Eye (tissue), 1 donor: ENCODE results near the gene SPATC1L.
"Not testable (repeated sequence)": the region's sequence is repeated elsewhere in the genome, so short reads cannot be mapped to it uniquely, and the experiment has no call there.

Experiments used
- DNase-seq: peaks from one replicate; pipeline ENCODE4 v3.0.0-alpha.2; 2015

SPATC1L gene

DNA sequence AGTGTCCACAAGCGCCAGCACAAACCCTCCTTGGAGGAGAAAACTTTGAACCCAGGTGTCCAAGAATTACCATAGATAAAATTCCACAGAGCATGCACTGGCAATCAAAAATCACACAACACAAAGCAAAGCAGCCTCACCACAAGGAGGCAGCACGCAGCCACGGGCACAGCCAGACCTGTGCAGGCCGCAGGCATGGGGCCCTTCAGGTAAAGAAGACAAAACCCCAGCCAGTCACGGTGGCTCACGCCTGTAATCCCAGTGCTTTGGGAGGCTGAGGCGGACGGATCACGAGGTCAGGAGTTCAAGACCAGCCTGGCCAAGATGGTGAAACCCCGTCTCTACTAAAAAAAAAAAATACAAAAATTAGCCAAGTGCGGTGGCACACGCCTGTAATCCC lies 36.8 kb downstream of the SPATC1L start:
- not testable (repeated sequence) for DNase-seq

- DNase-seq: no peak
Observed at GRCh38 chr21:46146856-46147255, 37.4 kb downstream of the SPATC1L start.

GRCh38 chr21:46145840-46146691 lies 38.2 kb downstream of the SPATC1L start:
- DNase-seq: no peak

- DNase-seq: no peak
Observed at GRCh38 chr21:46145159-46145839, 39.0 kb downstream of the SPATC1L start.

DNA sequence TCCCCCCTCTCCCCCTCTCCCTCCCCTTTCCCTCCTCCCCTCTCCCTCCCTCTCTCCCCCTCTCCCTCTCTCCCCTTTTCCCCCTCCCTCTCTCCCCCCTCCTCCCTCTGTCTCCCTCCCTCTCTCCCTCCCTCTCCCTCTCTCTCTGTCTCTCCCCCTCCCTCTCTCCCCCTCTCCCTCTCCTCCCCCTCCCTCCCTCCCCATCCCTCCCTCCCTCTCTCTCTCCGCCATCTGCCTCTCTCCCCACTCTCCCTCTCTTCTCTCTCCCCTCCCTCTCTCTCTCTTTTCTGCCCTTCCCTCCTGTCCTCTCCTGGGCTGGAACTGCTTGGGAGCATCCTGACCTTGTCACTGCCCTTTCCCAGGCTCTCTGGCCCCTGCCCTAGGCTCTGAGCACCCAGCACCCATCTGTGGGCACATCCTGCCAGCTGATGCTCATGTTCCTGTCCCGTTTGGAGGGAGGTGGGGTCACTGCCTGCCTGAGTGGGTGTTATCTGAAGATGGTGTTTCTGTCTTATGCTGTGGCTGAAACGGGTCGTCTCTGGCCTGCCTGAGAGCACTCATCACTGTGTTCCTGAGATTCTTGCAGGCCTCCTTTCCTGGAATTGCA lies 39.7 kb downstream of the SPATC1L start:
- no peak for DNase-seq

DNA sequence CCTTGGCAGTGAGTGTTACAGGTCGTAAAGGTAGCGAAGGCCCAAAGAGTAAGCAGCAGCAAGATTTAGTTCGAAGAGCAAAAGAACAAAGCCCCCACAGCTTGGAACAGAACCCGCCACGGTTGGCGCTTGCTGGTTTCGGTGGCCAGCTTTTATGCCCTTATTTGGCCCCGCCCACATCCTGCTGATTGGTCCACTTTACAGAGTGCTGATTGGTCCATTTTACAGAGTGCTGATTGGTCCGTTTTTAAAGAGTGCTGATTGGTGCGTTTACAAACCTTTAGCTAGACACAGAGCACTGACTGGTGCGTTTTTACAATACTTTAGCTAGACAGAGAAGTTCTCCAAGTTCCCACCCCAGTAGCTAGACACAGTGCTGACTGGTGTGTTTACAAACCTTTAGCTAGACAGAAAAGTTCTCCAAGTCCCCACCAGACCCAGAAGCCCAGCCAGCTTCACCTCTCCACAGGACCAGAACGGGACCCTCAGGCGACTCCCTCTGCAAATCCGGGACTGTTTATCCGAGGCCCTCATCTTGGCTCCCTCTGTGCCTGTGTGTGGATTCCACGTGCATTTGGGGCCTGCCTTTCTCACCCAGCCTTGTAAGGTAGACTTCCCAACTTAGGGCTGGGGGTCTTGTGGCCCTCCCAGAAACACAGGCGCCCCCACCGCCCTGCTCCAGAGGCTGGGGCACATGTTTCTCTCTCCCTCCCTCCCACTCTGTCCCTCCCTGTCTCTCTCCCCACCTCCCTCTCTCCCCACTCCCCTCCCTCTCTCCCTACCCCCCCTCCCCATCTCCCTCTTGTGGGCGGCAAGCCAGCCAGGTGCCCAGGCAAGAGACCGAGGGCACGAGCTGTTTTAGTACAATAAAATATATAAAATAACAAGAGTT lies 41.4 kb downstream of the SPATC1L start:
- DNase-seq: no peak

GRCh38 chr21:46141767-46142581 lies 42.3 kb downstream of the SPATC1L start:
- no peak for DNase-seq

DNA sequence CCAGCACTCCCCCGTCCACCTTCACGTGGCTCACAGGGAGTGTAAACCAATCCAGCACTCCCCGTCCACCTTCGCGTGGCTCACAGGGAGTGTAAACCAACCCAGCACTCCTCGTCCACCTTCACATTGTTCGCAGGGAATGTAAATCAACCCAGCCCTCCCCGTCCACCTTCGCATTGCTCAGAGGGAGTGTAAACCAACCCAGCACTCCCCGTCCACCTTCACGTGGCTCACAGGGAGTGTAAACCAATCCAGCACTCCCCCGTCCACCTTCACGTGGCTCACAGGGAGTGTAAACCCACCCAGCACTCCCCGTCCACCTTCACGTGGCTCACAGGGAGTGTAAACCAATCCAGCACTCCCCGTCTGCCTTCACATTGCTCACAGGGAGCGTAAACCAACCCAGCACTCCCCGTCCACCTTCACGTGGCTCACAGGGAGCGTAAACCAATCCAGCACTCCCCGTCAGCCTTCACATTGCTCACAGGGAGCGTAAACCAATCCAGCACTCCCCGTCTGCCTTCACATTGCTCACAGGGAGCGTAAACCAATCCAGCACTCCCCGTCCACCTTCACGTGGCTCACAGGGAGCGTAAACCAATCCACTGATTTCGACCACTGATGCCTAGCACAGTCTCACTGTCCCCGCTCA lies 43.8 kb downstream of the SPATC1L start:
- not testable (repeated sequence) for DNase-seq

GRCh38 chr21:46139686-46140085 lies 44.6 kb downstream of the SPATC1L start:
- DNase-seq: no peak

GRCh38 chr21:46138383-46138970 lies 45.8 kb downstream of the SPATC1L start:
- no peak for DNase-seq

DNA sequence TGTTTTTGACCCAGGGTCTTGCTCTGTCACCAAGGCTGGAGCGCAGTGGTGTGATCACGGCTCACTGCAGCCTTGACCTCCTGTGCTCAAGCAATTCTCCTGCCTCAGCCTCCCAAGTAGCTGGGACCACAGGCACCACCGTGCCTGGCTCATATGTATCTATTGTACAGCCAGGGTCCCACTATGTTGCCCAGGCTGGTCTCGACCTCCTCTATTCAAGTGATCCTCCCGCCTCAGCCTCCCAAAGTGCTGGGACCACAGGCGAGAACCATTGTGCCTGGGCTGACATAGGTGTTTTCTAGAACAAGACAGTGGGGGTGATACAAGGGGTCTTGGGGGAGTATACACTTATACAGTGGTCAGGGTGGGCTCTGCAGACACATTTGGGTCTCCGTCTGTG lies 46.4 kb downstream of the SPATC1L start:
- no peak for DNase-seq

DNA sequence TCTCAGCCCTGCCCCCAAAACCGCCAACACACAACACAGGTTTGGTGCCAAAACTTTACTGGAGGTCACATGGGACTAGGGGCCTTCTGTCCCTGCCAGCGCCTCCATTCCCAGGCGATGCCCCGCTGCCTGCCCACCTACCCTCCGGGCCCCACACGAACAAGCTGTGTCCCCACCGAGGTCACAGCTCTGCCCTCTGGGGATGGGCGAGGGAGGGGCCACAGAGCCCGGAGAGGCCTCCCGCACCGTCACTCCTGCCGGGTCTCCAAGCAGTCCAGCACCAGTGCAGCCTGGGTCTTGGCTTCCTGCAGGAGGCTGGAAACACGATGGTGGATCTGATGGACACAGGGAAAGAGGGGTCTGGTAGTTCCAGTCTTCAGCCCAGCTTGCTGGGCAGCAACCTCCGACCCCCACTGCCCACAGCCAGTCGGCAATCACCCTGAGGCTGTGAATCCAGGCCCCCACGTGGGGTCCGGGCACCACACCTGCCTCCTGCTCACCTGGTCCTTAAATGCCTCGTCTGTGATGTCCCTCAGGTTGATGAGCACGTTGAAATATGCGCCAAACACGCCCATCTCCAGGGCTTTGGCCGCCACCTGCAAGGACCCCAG lies 47.4 kb downstream of the SPATC1L start:
- no peak for DNase-seq

DNA sequence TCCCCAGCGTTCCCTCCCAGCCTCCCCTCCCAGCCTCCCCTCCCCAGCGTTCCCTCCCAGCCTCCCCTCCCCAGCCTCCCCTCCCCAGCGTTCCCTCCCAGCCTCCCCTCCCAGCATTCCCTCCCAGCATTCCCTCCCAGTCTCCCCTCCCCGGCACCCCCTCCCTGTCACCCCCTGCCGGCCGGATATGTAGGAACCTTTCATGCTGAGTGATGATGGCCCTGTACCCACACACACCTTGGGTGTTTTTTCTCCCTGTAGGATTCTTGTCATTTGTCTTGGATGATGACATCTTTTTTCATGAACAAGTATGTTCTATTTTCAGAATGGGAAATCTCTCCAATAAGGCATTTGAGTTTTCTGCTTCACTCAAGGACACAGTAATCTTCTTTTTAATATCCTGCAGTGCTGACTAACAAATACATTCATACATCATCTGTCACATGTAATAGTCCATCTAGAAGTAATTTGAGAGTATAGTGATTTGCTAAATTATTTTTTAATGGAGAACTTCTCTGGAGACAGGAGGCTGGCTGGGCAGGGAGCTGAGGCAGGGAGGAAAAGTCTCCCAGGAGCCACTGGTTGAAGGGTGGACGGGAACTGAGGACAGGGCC lies 48.4 kb downstream of the SPATC1L start:
- no peak for DNase-seq

DNA sequence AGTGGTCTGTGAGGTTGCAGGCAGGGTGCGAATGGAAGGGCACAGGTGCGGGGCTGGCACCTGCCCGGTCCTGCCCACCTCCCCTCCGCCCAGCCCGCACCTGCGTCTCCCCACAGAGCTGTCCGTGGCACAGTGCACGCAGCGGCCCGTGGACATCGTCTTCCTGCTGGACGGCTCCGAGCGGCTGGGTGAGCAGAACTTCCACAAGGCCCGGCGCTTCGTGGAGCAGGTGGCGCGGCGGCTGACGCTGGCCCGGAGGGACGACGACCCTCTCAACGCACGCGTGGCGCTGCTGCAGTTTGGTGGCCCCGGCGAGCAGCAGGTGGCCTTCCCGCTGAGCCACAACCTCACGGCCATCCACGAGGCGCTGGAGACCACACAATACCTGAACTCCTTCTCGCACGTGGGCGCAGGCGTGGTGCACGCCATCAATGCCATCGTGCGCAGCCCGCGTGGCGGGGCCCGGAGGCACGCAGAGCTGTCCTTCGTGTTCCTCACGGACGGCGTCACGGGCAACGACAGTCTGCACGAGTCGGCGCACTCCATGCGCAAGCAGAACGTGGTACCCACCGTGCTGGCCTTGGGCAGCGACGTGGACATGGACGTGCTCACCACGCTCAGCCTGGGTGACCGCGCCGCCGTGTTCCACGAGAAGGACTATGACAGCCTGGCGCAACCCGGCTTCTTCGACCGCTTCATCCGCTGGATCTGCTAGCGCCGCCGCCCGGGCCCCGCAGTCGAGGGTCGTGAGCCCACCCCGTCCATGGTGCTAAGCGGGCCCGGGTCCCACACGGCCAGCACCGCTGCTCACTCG lies 52.2 kb downstream of the SPATC1L start:
- DNase-seq: no peak

DNA sequence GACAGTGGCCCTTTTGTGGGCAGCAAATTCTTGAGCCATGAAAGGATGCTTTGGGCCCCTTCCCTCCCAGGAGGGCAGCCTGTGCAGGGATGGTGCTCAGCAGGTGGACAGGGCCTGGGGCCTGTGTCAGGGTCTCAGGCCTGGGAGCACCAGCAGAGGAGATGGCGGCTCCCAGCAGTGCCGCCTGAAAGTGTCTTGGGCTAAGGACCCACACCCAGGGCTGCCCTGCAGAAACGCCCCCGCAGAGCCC lies 52.7 kb downstream of the SPATC1L start:
- DNase-seq: no peak

DNA sequence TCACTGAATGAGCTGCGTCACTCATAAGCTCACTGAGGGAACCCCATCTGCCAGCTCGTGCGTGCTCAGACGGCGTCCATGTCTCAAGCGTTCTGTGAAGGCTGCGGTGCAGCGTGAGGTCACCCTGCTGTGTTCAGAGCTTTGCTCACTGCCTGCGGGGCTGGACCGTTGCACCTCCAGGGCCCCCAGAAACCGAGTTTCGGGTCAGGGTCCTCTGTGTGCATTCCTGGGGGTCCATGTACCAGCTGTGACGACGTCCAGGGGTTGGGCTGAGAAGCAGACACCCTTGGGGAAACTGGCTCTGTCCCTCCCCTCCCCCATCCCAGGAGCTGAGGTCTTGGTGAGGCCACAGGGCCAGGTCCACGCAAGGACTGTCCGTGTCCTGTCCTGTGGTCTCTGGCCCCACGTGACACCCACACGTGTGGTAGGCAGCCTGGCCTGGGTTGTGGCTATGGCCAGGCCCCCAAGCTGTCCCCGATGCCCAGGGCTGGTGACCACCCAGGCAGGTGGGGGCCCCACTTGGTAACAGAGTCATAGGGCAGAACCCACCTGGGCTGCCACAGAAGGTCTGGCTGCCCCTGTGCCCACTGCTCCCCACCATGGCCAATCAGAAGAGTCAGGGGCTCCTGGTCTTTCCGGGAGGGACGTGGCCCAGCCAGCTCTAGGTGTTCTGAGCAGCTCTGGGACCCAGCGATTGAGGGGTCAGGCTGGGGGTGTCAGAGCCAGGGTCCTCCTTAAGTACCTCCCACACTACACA lies 53.2 kb downstream of the SPATC1L start:
- DNase-seq: no peak

- DNase-seq: no peak
Observed at GRCh38 chr21:46129846-46130651, 54.2 kb downstream of the SPATC1L start.
